Muscle of leg (tissue), 11 donors: ENCODE data around the gene IGFALS. TPM values are rescaled to one million over a fixed set of nuclear protein-coding genes. Genes with fewer than 3 reads are reported as not detected.

ENCODE experiments used
- DNase-seq: peaks from one replicate; pipeline ENCODE4 v3.0.0; 2013
- H3K27ac ChIP-seq: one replicate; pipeline ENCODE4 v1.5.1; 2013; ENCODE audit warnings: mild to moderate bottlenecking, low read length, control low read depth
- H3K27me3 ChIP-seq: one replicate; pipeline ENCODE4 v1.6.1; 2013; ENCODE audit warnings: low read length; ENCODE audit not compliant: control insufficient read depth, insufficient read depth
- H3K36me3 ChIP-seq: one replicate; pipeline ENCODE4 v1.6.1; 2013; ENCODE audit warnings: low read length; ENCODE audit not compliant: control insufficient read depth, insufficient read depth
- H3K4me1 ChIP-seq: one replicate; pipeline ENCODE4 v1.6.1; 2013; ENCODE audit warnings: low read length; ENCODE audit not compliant: control insufficient read depth, insufficient read depth
- H3K4me3 ChIP-seq: one replicate; pipeline ENCODE4 v1.5.1; 2013; ENCODE audit warnings: low read length, control low read depth
- H3K9me3 ChIP-seq: replicated peaks from 2 replicates; pipeline ENCODE4 v1.6.1; 2013; ENCODE audit warnings: low read depth, low read length; ENCODE audit not compliant: control insufficient read depth
- WGBS: methylation state at CpG from one replicate; pipeline ENCODE4 v1.1.5; 2013; ENCODE audit warnings: missing lambda C conversion rate; ENCODE audit not compliant: insufficient coverage; 5-methylcytosine and 5-hydroxymethylcytosine counted together
- polyA plus RNA-seq, 8 donors: library from polyadenylated mRNA; unstranded; fragments of 120-200 nt; gene quantifications; one replicate each; pipeline versions ENCODE4 v1.2.1 to v1.2.3, GENCODE V29; 2013; ENCODE audit warnings: inconsistent platforms in 1 of 8, low replicate concordance in 1 of 8; ENCODE audit not compliant: insufficient read length in 8 of 8, insufficient read depth in 1 of 8
- total RNA-seq: library from RNA; stranded (reverse); fragments of 120-200 nt; gene quantifications from one replicate; pipeline ENCODE4 v1.2.4, GENCODE V29; 2013

Gene IGFALS
- total and polyA plus RNA-seq, 9 donors: 0.11 to 1.1 (median 0.28) TPM

- no peaks in the 10 kb centered on the region for H3K9me3 ChIP-seq
- no peak for DNase-seq
- no peaks in the 10 kb centered on the region for H3K4me1 ChIP-seq
- WGBS: 90% methylated on average over 15 of the region's 24 CpGs
- H3K4me3 ChIP-seq: no peak overlapping the region
- H3K36me3 ChIP-seq: peaks cover 67% of the 10 kb centered on the region
- H3K27me3 ChIP-seq: no peaks in the 10 kb centered on the region
- no peak overlapping the region for H3K27ac ChIP-seq
These were observed 49.1 kb downstream of the IGFALS start for GRCh38 chr16:1744338-1744840.

- WGBS: 85% methylated on average over 24 of the region's 32 CpGs
These were observed 49.8 kb downstream of the IGFALS start for GRCh38 chr16:1743376-1744337.

GRCh38 chr16:1741553-1742165 is 51.8 kb downstream of the IGFALS start:
- no peak for DNase-seq
- Histone ChIP-seq H3K36me3 (peaks cover 41% of the 10 kb centered on the region), H3K4me1 (no peaks in the 10 kb centered on the region), H3K27ac (no peak overlapping the region), H3K9me3 (no peaks in the 10 kb centered on the region), H3K27me3 (no peaks in the 10 kb centered on the region), H3K4me3 (no peak overlapping the region)
- 90% methylated on average over 17 of the region's 19 CpGs for WGBS

More at GRCh38 chr16:1743376-1744337, 49.8 kb downstream of the IGFALS start:
- no peak overlapping the region for H3K27ac ChIP-seq
- no peaks in the 10 kb centered on the region for H3K4me1 ChIP-seq
- no peak overlapping the region for H3K4me3 ChIP-seq
- H3K27me3 ChIP-seq: no peaks in the 10 kb centered on the region
- H3K9me3 ChIP-seq: no peaks in the 10 kb centered on the region
- H3K36me3 ChIP-seq: peaks cover 60% of the 10 kb centered on the region
- no peak for DNase-seq

- Histone ChIP-seq H3K4me3 (no peak overlapping the region), H3K36me3 (peaks cover 37% of the 10 kb centered on the region), H3K27me3 (no peaks in the 10 kb centered on the region), H3K27ac (no peak overlapping the region), H3K9me3 (no peaks in the 10 kb centered on the region), H3K4me1 (no peaks in the 10 kb centered on the region)
- 87% methylated on average over 27 of the region's 30 CpGs for WGBS
- DNase-seq: no peak
These were observed 52.6 kb downstream of the IGFALS start for GRCh38 chr16:1740781-1741490.

Other genes with a start within 250 kb of the IGFALS start
- 10.6 TPM for gene IFT140, start 181.6 kb downstream of the IGFALS start, total RNA-seq
- 10 to 100 TPM in 6 of 8 donors, 1 to 10 TPM in 2; 8.7 to 14.5 (median 12.3) TPM for gene IFT140, start 181.6 kb downstream of the IGFALS start, polyA plus RNA-seq
- 7.2 TPM for gene CRAMP1, start 181.3 kb downstream of the IGFALS start, total RNA-seq
- gene CRAMP1, start 181.3 kb downstream of the IGFALS start, polyA plus RNA-seq: 10 to 100 TPM; 12.3 to 19.1 (median 14.1) TPM
- 28.2 TPM for gene JPT2, start 115.4 kb downstream of the IGFALS start, total RNA-seq
- gene JPT2, start 115.4 kb downstream of the IGFALS start, polyA plus RNA-seq: 10 to 100 TPM; 33.5 to 52.6 (median 39.7) TPM
- gene MAPK8IP3, start 87.5 kb downstream of the IGFALS start, total RNA-seq: 36.5 TPM
- 10 to 100 TPM; 35.6 to 64.3 (median 50.7) TPM for gene MAPK8IP3, start 87.5 kb downstream of the IGFALS start, polyA plus RNA-seq
- gene NME3, start 22.2 kb downstream of the IGFALS start, total RNA-seq: 35.2 TPM
- 10 to 100 TPM; 22.2 to 31.9 (median 26.9) TPM for gene NME3, start 22.2 kb downstream of the IGFALS start, polyA plus RNA-seq
- gene EME2, start 20.9 kb downstream of the IGFALS start, total RNA-seq: 7.2 TPM
- 1 to 10 TPM; 4.0 to 9.7 (median 6.7) TPM for gene EME2, start 20.9 kb downstream of the IGFALS start, polyA plus RNA-seq
- gene MRPS34, start 20.6 kb downstream of the IGFALS start, total RNA-seq: 45.7 TPM
- gene MRPS34, start 20.6 kb downstream of the IGFALS start, polyA plus RNA-seq: 10 to 100 TPM; 44.7 to 57.8 (median 52.2) TPM
- gene SPSB3, start 11.1 kb downstream of the IGFALS start, total RNA-seq: 34.2 TPM
- 10 to 100 TPM; 21.0 to 35.1 (median 24.5) TPM for gene SPSB3, start 11.1 kb downstream of the IGFALS start, polyA plus RNA-seq
- 58.0 TPM for gene NUBP2, start 10.7 kb downstream of the IGFALS start, total RNA-seq
- gene NUBP2, start 10.7 kb downstream of the IGFALS start, polyA plus RNA-seq: 10 to 100 TPM; 40.6 to 59.7 (median 47.7) TPM
- gene HAGH, start 33.1 kb upstream of the IGFALS start, total RNA-seq: 36.1 TPM
- 10 to 100 TPM; 34.6 to 48.6 (median 39.5) TPM for gene HAGH, start 33.1 kb upstream of the IGFALS start, polyA plus RNA-seq
- 27.7 TPM for gene FAHD1, start 33.5 kb upstream of the IGFALS start, total RNA-seq
- 10 to 100 TPM; 19.7 to 25.6 (median 21.9) TPM for gene FAHD1, start 33.5 kb upstream of the IGFALS start, polyA plus RNA-seq
- gene MEIOB, start 78.5 kb upstream of the IGFALS start, total RNA-seq: not detected
- gene MEIOB, start 78.5 kb upstream of the IGFALS start, polyA plus RNA-seq: under 1 TPM in 7 of 8 donors, not detected in 1; 0.22 to 0.87 (median 0.55) TPM
- not detected for gene HS3ST6, start 124.7 kb upstream of the IGFALS start, total RNA-seq
- gene HS3ST6, start 124.7 kb upstream of the IGFALS start, polyA plus RNA-seq: 1 to 10 TPM in 1 of 8 donors, not detected in 7; 1.7 TPM
- gene MSRB1, start 149.5 kb upstream of the IGFALS start, total RNA-seq: 16.3 TPM
- 10 to 100 TPM; 24.2 to 40.7 (median 29.1) TPM for gene MSRB1, start 149.5 kb upstream of the IGFALS start, polyA plus RNA-seq
- 43.0 TPM for gene RPL3L, start 161.0 kb upstream of the IGFALS start, total RNA-seq
- 10 to 100 TPM; 11.9 to 63.0 (median 33.4) TPM for gene RPL3L, start 161.0 kb upstream of the IGFALS start, polyA plus RNA-seq
- gene NDUFB10, start 165.8 kb upstream of the IGFALS start, total RNA-seq: 142 TPM
- gene NDUFB10, start 165.8 kb upstream of the IGFALS start, polyA plus RNA-seq: 100 to 1,000 TPM in 7 of 8 donors, 10 to 100 TPM in 1; 95.4 to 162 (median 128) TPM
- gene RPS2, start 171.1 kb upstream of the IGFALS start, total RNA-seq: 2,334 TPM
- gene RPS2, start 171.1 kb upstream of the IGFALS start, polyA plus RNA-seq: 1,000 to 10,000 TPM; 3,011 to 3,712 (median 3,485) TPM
- not detected for gene RNF151, start 173.2 kb upstream of the IGFALS start, total RNA-seq
- not detected for gene RNF151, start 173.2 kb upstream of the IGFALS start, polyA plus RNA-seq
- 23.9 TPM for gene TBL3, start 178.3 kb upstream of the IGFALS start, total RNA-seq
- gene TBL3, start 178.3 kb upstream of the IGFALS start, polyA plus RNA-seq: 10 to 100 TPM; 27.9 to 32.9 (median 30.6) TPM
- 0.89 TPM for gene NOXO1, start 187.8 kb upstream of the IGFALS start, total RNA-seq
- gene NOXO1, start 187.8 kb upstream of the IGFALS start, polyA plus RNA-seq: 1 to 10 TPM in 4 of 8 donors, under 1 TPM in 4; 0.29 to 1.7 (median 0.98) TPM
- 18.3 TPM for gene GFER, start 190.5 kb upstream of the IGFALS start, total RNA-seq
- 10 to 100 TPM; 14.7 to 23.8 (median 17.8) TPM for gene GFER, start 190.5 kb upstream of the IGFALS start, polyA plus RNA-seq
- 0.93 TPM for gene SYNGR3, start 196.3 kb upstream of the IGFALS start, total RNA-seq
- gene SYNGR3, start 196.3 kb upstream of the IGFALS start, polyA plus RNA-seq: 1 to 10 TPM in 6 of 8 donors, under 1 TPM in 2; 0.70 to 1.5 (median 1.2) TPM
- gene ZNF598, start 216.1 kb upstream of the IGFALS start, total RNA-seq: 6.6 TPM
- gene ZNF598, start 216.1 kb upstream of the IGFALS start, polyA plus RNA-seq: 10 to 100 TPM; 21.2 to 28.6 (median 23.6) TPM
- gene NPW, start 226.1 kb upstream of the IGFALS start, total RNA-seq: 0.80 TPM
- gene NPW, start 226.1 kb upstream of the IGFALS start, polyA plus RNA-seq: 1 to 10 TPM in 7 of 8 donors, under 1 TPM in 1; 0.57 to 5.4 (median 2.6) TPM
- gene NHERF2, start 233.2 kb upstream of the IGFALS start, total RNA-seq: 22.1 TPM
- gene NHERF2, start 233.2 kb upstream of the IGFALS start, polyA plus RNA-seq: 10 to 100 TPM; 34.5 to 60.6 (median 45.6) TPM